GM12801 (cell line): ENCODE data around the gene DENND1A.

Experiments
- CTCF ChIP-seq: IDR thresholded peaks from one replicate; pipeline ENCODE4 v1.5.1; 2011; ENCODE audit warnings: control low read depth; ENCODE audit not compliant: insufficient read length; ENCODE audit errors: extremely low read depth

DENND1A gene

GRCh38 chr9:123424131-123424530 is 505.8 kb downstream of the DENND1A start:
- TF ChIP-seq CTCF, result no peak

GRCh38 chr9:123423311-123423640 is 506.6 kb downstream of the DENND1A start:
- no peak for TF ChIP-seq CTCF

GRCh38 chr9:123422635-123423310 is 507.2 kb downstream of the DENND1A start:
- TF ChIP-seq CTCF, result no peak

- no peak for TF ChIP-seq CTCF
Observed at GRCh38 chr9:123421801-123422455, 508.0 kb downstream of the DENND1A start.

GRCh38 chr9:123421186-123421585 is 508.7 kb downstream of the DENND1A start:
- TF ChIP-seq CTCF, result no peak

GRCh38 chr9:123420592-123421111 is 509.3 kb downstream of the DENND1A start:
- no peak for TF ChIP-seq CTCF

- TF ChIP-seq CTCF, result no peak
Observed at GRCh38 chr9:123419721-123420591, 510.0 kb downstream of the DENND1A start.
